Measurements from ENCODE around the gene HDC.

The HDC gene

GRCh38 chr15:50277370-50277769, 11.8 kb upstream of the HDC start:
- H3K27me3 ChIP-seq (ENCODE audit: low read length), result no peaks in the 10 kb centered on the region
- H3K79me2 ChIP-seq (ENCODE audit: insufficient read depth, low read length), result no peaks in the 10 kb centered on the region
- H3K4me3 ChIP-seq (ENCODE audit: insufficient read depth, low read length, poor library complexity, severe bottlenecking), result no peak overlapping the region
- no peaks in the 10 kb centered on the region for H3K9me2 ChIP-seq (replicated peaks; ENCODE audit: insufficient read depth, low read length)
- H2AFZ ChIP-seq (ENCODE audit: low read depth, low read length, severe bottlenecking), result no peak overlapping the region
- no peak overlapping the region for H3K9ac ChIP-seq (ENCODE audit: low read length)
- TF ChIP-seq CTCF (IDR thresholded peaks at IDR 0.05; ENCODE audit: insufficient read depth, low read length, poor library complexity, severe bottlenecking) (no peak), EZH2phosphoT487 (conservative IDR thresholded peaks at IDR 0.05; ENCODE audit: low read length) (no peak)
- no peaks in the 10 kb centered on the region for H4K20me1 ChIP-seq (ENCODE audit: low read depth, low read length)
- no peak overlapping the region for H3K4me2 ChIP-seq (ENCODE audit: low read depth, low read length, poor library complexity, severe bottlenecking)
- peaks cover 7% of the 10 kb centered on the region for H3K36me3 ChIP-seq (ENCODE audit: low read length)
- no peaks in the 10 kb centered on the region for H3K9me3 ChIP-seq (ENCODE audit: insufficient read depth, low read length)
- no peak overlapping the region for H3K27ac ChIP-seq (ENCODE audit: low read depth, low read length)
- 0 out of 2 replicates have a peak, but pooled peaks cover 3% of the 10 kb centered on the region for H3F3A ChIP-seq (ENCODE audit: insufficient read depth)

- H3K27me3 ChIP-seq (ENCODE audit: low read length), result no peaks in the 10 kb centered on the region
- H3K9me2 ChIP-seq (replicated peaks; ENCODE audit: insufficient read depth, low read length), result no peaks in the 10 kb centered on the region
- H3F3A ChIP-seq (ENCODE audit: insufficient read depth), result 0 out of 2 replicates have a peak, but pooled peaks cover 3% of the 10 kb centered on the region
- H3K9ac ChIP-seq (ENCODE audit: low read length), result no peak overlapping the region
- H3K79me2 ChIP-seq (ENCODE audit: insufficient read depth, low read length), result no peaks in the 10 kb centered on the region
- H3K27ac ChIP-seq (ENCODE audit: low read depth, low read length), result no peak overlapping the region
- no peak overlapping the region for H2AFZ ChIP-seq (ENCODE audit: low read depth, low read length, severe bottlenecking)
- no peak for TF ChIP-seq EZH2phosphoT487 (conservative IDR thresholded peaks at IDR 0.05; ENCODE audit: low read length)
- no peak for TF ChIP-seq CTCF (IDR thresholded peaks at IDR 0.05; ENCODE audit: insufficient read depth, low read length, poor library complexity, severe bottlenecking)
- H3K9me3 ChIP-seq (ENCODE audit: insufficient read depth, low read length), result no peaks in the 10 kb centered on the region
- H3K36me3 ChIP-seq (ENCODE audit: low read length), result peaks cover 7% of the 10 kb centered on the region
- H3K4me2 ChIP-seq (ENCODE audit: low read depth, low read length, poor library complexity, severe bottlenecking), result no peak overlapping the region
- H4K20me1 ChIP-seq (ENCODE audit: low read depth, low read length), result no peaks in the 10 kb centered on the region
- H3K4me3 ChIP-seq (ENCODE audit: insufficient read depth, low read length, poor library complexity, severe bottlenecking), result no peak overlapping the region
These were observed 10.4 kb upstream of the HDC start for GRCh38 chr15:50275908-50276307.

- H3K4me2 ChIP-seq (ENCODE audit: low read depth, low read length, poor library complexity, severe bottlenecking), result no peak overlapping the region
- 0 out of 2 replicates have a peak, but pooled peaks cover 3% of the 10 kb centered on the region for H3F3A ChIP-seq (ENCODE audit: insufficient read depth)
- no peak for TF ChIP-seq CTCF (IDR thresholded peaks at IDR 0.05; ENCODE audit: insufficient read depth, low read length, poor library complexity, severe bottlenecking)
- TF ChIP-seq EZH2phosphoT487 (conservative IDR thresholded peaks at IDR 0.05; ENCODE audit: low read length), result no peak
- no peak overlapping the region for H3K27ac ChIP-seq (ENCODE audit: low read depth, low read length)
- H3K9me3 ChIP-seq (ENCODE audit: insufficient read depth, low read length), result no peaks in the 10 kb centered on the region
- no peaks in the 10 kb centered on the region for H3K79me2 ChIP-seq (ENCODE audit: insufficient read depth, low read length)
- no peaks in the 10 kb centered on the region for H3K9me2 ChIP-seq (replicated peaks; ENCODE audit: insufficient read depth, low read length)
- no peaks in the 10 kb centered on the region for H4K20me1 ChIP-seq (ENCODE audit: low read depth, low read length)
- H3K27me3 ChIP-seq (ENCODE audit: low read length), result no peaks in the 10 kb centered on the region
- peaks cover 7% of the 10 kb centered on the region for H3K36me3 ChIP-seq (ENCODE audit: low read length)
- H3K4me3 ChIP-seq (ENCODE audit: insufficient read depth, low read length, poor library complexity, severe bottlenecking), result no peak overlapping the region
- no peak overlapping the region for H3K9ac ChIP-seq (ENCODE audit: low read length)
- no peak overlapping the region for H2AFZ ChIP-seq (ENCODE audit: low read depth, low read length, severe bottlenecking)
These were observed 9.6 kb upstream of the HDC start for GRCh38 chr15:50275091-50275490.
